Thymus (tissue), 11 donors: ENCODE results near the gene SHISA6. TPM values are rescaled to one million over a fixed set of nuclear protein-coding genes. Genes with fewer than 3 reads are reported as not detected.

Experiments used
- DNase-seq, 9 donors: peaks; one replicate each; pipeline ENCODE4 v3.0.0-alpha.2; 2013; ENCODE audit warnings: low spot score in 9 of 9, low read depth in 6 of 9, missing footprints in 1 of 9
- H3K27ac ChIP-seq, 2 donors: one replicate each; pipeline ENCODE4 v1.5.1; 2013; ENCODE audit warnings: control low read depth in 1 of 2, low read depth in 1 of 2, low read length in 1 of 2, mild to moderate bottlenecking in 1 of 2, moderate library complexity in 1 of 2
- H3K27me3 ChIP-seq, 2 donors: one replicate each; pipeline ENCODE4 v1.5.1; 2013; ENCODE audit warnings: low read length in 1 of 2; ENCODE audit not compliant: control insufficient read depth in 2 of 2, insufficient read depth in 1 of 2
- H3K36me3 ChIP-seq, 2 donors: one replicate each; pipeline ENCODE4 v1.5.1; 2013; ENCODE audit warnings: low read length in 1 of 2, mild to moderate bottlenecking in 1 of 2, moderate library complexity in 1 of 2; ENCODE audit not compliant: control insufficient read depth in 2 of 2, insufficient read depth in 2 of 2
- H3K4me1 ChIP-seq, 2 donors: one replicate each; pipeline ENCODE4 v1.5.1; 2013; ENCODE audit warnings: low read length in 2 of 2; ENCODE audit not compliant: control insufficient read depth in 2 of 2, insufficient read depth in 2 of 2
- H3K4me3 ChIP-seq, 2 donors: one replicate each; pipeline ENCODE4 v1.5.1; 2013; ENCODE audit warnings: low read length in 2 of 2, control low read depth in 1 of 2, mild to moderate bottlenecking in 1 of 2
- H3K9me3 ChIP-seq, 2 donors: one replicate each; pipeline ENCODE4 v1.5.1; 2013; ENCODE audit warnings: low read length in 1 of 2, mild to moderate bottlenecking in 1 of 2; ENCODE audit not compliant: control insufficient read depth in 2 of 2, insufficient read depth in 1 of 2
- WGBS: extraction: QIAGEN DNeasy Blood & Tissue Kit; methylation state at CpG from one replicate; pipeline ENCODE4 v1.1.7; 2013; 5-methylcytosine and 5-hydroxymethylcytosine counted together
- polyA plus RNA-seq: library from polyadenylated mRNA; stranded (reverse); fragments of 200-250 nt; gene quantifications from one replicate; pipeline ENCODE4 v1.2.3, GENCODE V29; 2013
- total RNA-seq: library from RNA; stranded (reverse); fragments of 120-200 nt; gene quantifications from one replicate; pipeline ENCODE4 v1.2.4, GENCODE V29; 2013
- donor health status: healthy.

SHISA6 gene
- total and polyA plus RNA-seq, 2 donors: 0.02 to 0.09 TPM

- H3K9me3 ChIP-seq: peaks cover 2 to 4% of the 10 kb centered on the region in 2 donors
- WGBS: 95% methylated on average over 8 of the region's 8 CpGs
- DNase-seq: no peak
Observed at GRCh38 chr17:11404431-11405276, 163.6 kb downstream of the SHISA6 start.

GRCh38 chr17:11406716-11407115 lies 165.7 kb downstream of the SHISA6 start:
- WGBS: 83% methylated on average over 3 of the region's 3 CpGs
- no peak for DNase-seq
- H3K9me3 ChIP-seq: peaks cover 2 to 4% of the 10 kb centered on the region in 2 donors
- H3K27me3 ChIP-seq: no peaks in the 10 kb centered on the region
- H3K4me3 ChIP-seq: no peak overlapping the region
- no peaks in the 10 kb centered on the region for H3K36me3 ChIP-seq
- H3K27ac ChIP-seq: no peak overlapping the region
- no peaks in the 10 kb centered on the region for H3K4me1 ChIP-seq

More at GRCh38 chr17:11404431-11405276, 163.6 kb downstream of the SHISA6 start:
- no peaks in the 10 kb centered on the region for H3K27me3 ChIP-seq
- no peak overlapping the region for H3K27ac ChIP-seq
- H3K4me3 ChIP-seq: no peak overlapping the region
- H3K36me3 ChIP-seq: no peaks in the 10 kb centered on the region
- H3K4me1 ChIP-seq: no peaks in the 10 kb centered on the region

GRCh38 chr17:11412654-11413053 lies 171.6 kb downstream of the SHISA6 start:
- no peak overlapping the region for H3K27ac ChIP-seq
- H3K36me3 ChIP-seq: no peaks in the 10 kb centered on the region
- H3K9me3 ChIP-seq: peaks cover 0 to 1% of the 10 kb centered on the region in 2 donors
- H3K4me1 ChIP-seq: no peaks in the 10 kb centered on the region
- H3K27me3 ChIP-seq: no peaks in the 10 kb centered on the region
- WGBS: 92% methylated on average over 6 of the region's 6 CpGs
- H3K4me3 ChIP-seq: no peak overlapping the region
- DNase-seq: no peak

GRCh38 chr17:11418342-11418741 lies 177.3 kb downstream of the SHISA6 start:
- H3K36me3 ChIP-seq: no peaks in the 10 kb centered on the region
- H3K4me1 ChIP-seq: no peaks in the 10 kb centered on the region
- no peak overlapping the region for H3K4me3 ChIP-seq
- DNase-seq: no peak
- 95% methylated on average over 3 of the region's 3 CpGs for WGBS
- no peaks in the 10 kb centered on the region for H3K27me3 ChIP-seq
- H3K9me3 ChIP-seq: peaks cover 4 to 5% of the 10 kb centered on the region in 2 donors
- no peak overlapping the region for H3K27ac ChIP-seq

GRCh38 chr17:11430751-11431150 lies 189.7 kb downstream of the SHISA6 start:
- H3K27me3 ChIP-seq: no peaks in the 10 kb centered on the region
- WGBS: 94% methylated on average over 6 of the region's 6 CpGs
- H3K4me1 ChIP-seq: no peaks in the 10 kb centered on the region
- peaks cover 2 to 5% of the 10 kb centered on the region in 2 donors for H3K9me3 ChIP-seq
- no peak for DNase-seq
- no peak overlapping the region for H3K4me3 ChIP-seq
- H3K36me3 ChIP-seq: no peaks in the 10 kb centered on the region
- no peak overlapping the region for H3K27ac ChIP-seq

GRCh38 chr17:11438673-11439072 lies 197.7 kb downstream of the SHISA6 start:
- Histone ChIP-seq H3K9me3 (no peaks in the 10 kb centered on the region), H3K4me3 (no peak overlapping the region)
- WGBS: 79% methylated on average over 4 of the region's 4 CpGs

GRCh38 chr17:11441004-11441403 lies 200.0 kb downstream of the SHISA6 start:
- 70% methylated on average over 1 of the region's 1 CpG for WGBS
- H3K9me3 ChIP-seq: no peaks in the 10 kb centered on the region
- no peaks in the 10 kb centered on the region for H3K4me1 ChIP-seq
- H3K27me3 ChIP-seq: no peaks in the 10 kb centered on the region
- H3K36me3 ChIP-seq: no peaks in the 10 kb centered on the region
- no peak overlapping the region for H3K4me3 ChIP-seq
- no peak for DNase-seq
- H3K27ac ChIP-seq: no peak overlapping the region

More at GRCh38 chr17:11438673-11439072, 197.7 kb downstream of the SHISA6 start:
- DNase-seq: no peak
- Histone ChIP-seq H3K36me3 (no peaks in the 10 kb centered on the region), H3K4me1 (no peaks in the 10 kb centered on the region), H3K27me3 (no peaks in the 10 kb centered on the region), H3K27ac (no peak overlapping the region)

GRCh38 chr17:11446316-11446715 lies 205.3 kb downstream of the SHISA6 start:
- no peaks in the 10 kb centered on the region for H3K9me3 ChIP-seq
- no peaks in the 10 kb centered on the region for H3K4me1 ChIP-seq
- WGBS: 78% methylated on average over 4 of the region's 4 CpGs
- no peak overlapping the region for H3K4me3 ChIP-seq
- H3K27ac ChIP-seq: no peak overlapping the region
- no peaks in the 10 kb centered on the region for H3K27me3 ChIP-seq
- no peak for DNase-seq
- no peaks in the 10 kb centered on the region for H3K36me3 ChIP-seq

- Histone ChIP-seq H3K36me3 (no peaks in the 10 kb centered on the region), H3K27ac (no peak overlapping the region), H3K4me3 (no peak overlapping the region), H3K9me3 (no peaks in the 10 kb centered on the region), H3K4me1 (no peaks in the 10 kb centered on the region), H3K27me3 (no peaks in the 10 kb centered on the region)
- 96% methylated on average over 7 of the region's 7 CpGs for WGBS
- DNase-seq: no peak
Observed at GRCh38 chr17:11454096-11454495, 213.1 kb downstream of the SHISA6 start.
